Mucosa of gallbladder (tissue), 1 donor: ENCODE measurements around the gene SMARCE1. TPM values are rescaled to one million over a fixed set of nuclear protein-coding genes. Genes with fewer than 3 reads are reported as not detected.
"Not testable (repeated sequence)": the region's sequence is repeated elsewhere in the genome, so short reads cannot be mapped to it uniquely, and the experiment has no call there.

Experiments used
- DNase-seq: peaks from one replicate; pipeline ENCODE4 v3.0.0-alpha.2; 2020; ENCODE audit warnings: low spot score
- total RNA-seq: library from RNA; stranded (reverse); gene quantifications from one replicate; pipeline ENCODE4 v1.2.1, GENCODE V29; 2021
- donor health status: DM: no; HTN: no; CAD: no.

SMARCE1 gene
- total RNA-seq, 1 donor from 2014 or later, result 90.5 TPM

- no peak for DNase-seq
Measured at GRCh38 chr17:40611840-40612474, 35.7 kb downstream of the SMARCE1 start.

- no peak for DNase-seq
Measured at GRCh38 chr17:40610359-40610758, 37.3 kb downstream of the SMARCE1 start.

- DNase-seq, result no peak
Measured at GRCh38 chr17:40608061-40608581, 39.5 kb downstream of the SMARCE1 start.

GRCh38 chr17:40607641-40608040 is 40.0 kb downstream of the SMARCE1 start:
- DNase-seq, result no peak

GRCh38 chr17:40606548-40607353 is 40.9 kb downstream of the SMARCE1 start:
- DNase-seq, result no peak

- no peak for DNase-seq
Measured at GRCh38 chr17:40605306-40605705, 42.3 kb downstream of the SMARCE1 start.

- DNase-seq, result no peak
Measured at GRCh38 chr17:40604327-40605080, 43.1 kb downstream of the SMARCE1 start.

GRCh38 chr17:40602445-40603443 is 44.9 kb downstream of the SMARCE1 start:
- DNase-seq, result peak; percentile 63

GRCh38 chr17:40600486-40601046 is 47.1 kb downstream of the SMARCE1 start:
- DNase-seq, result no peak

- no peak for DNase-seq
Measured at GRCh38 chr17:40599468-40599763, 48.2 kb downstream of the SMARCE1 start.

GRCh38 chr17:40598619-40599467 is 48.8 kb downstream of the SMARCE1 start:
- no peak for DNase-seq

GRCh38 chr17:40598301-40598618 is 49.4 kb downstream of the SMARCE1 start:
- no peak for DNase-seq

GRCh38 chr17:40597556-40598300 is 49.9 kb downstream of the SMARCE1 start:
- no peak for DNase-seq

- DNase-seq, result no peak
Measured at GRCh38 chr17:40597156-40597555, 50.5 kb downstream of the SMARCE1 start.

GRCh38 chr17:40596261-40596919 is 51.2 kb downstream of the SMARCE1 start:
- DNase-seq, result no peak

- DNase-seq, result no peak
Measured at GRCh38 chr17:40590742-40591141, 56.9 kb downstream of the SMARCE1 start.

- DNase-seq, result no peak
Measured at GRCh38 chr17:40588552-40588951, 59.1 kb downstream of the SMARCE1 start.

- not testable (repeated sequence) for DNase-seq
Measured at GRCh38 chr17:40586264-40586663, 61.4 kb downstream of the SMARCE1 start.

GRCh38 chr17:40584950-40585349 is 62.7 kb downstream of the SMARCE1 start:
- not testable (repeated sequence) for DNase-seq
